NCI-H2227 (cell line): ENCODE measurements around the gene PSTPIP2.
"Not testable (repeated sequence)": the region's sequence is repeated elsewhere in the genome, so short reads cannot be mapped to it uniquely, and the experiment has no call there.

Source experiments
- DNase-seq: peaks from one replicate; lab custom pipeline; 2025; ENCODE audit not compliant: unreplicated experiment; lab: John Stamatoyannopoulos, UW

Gene PSTPIP2

DNA sequence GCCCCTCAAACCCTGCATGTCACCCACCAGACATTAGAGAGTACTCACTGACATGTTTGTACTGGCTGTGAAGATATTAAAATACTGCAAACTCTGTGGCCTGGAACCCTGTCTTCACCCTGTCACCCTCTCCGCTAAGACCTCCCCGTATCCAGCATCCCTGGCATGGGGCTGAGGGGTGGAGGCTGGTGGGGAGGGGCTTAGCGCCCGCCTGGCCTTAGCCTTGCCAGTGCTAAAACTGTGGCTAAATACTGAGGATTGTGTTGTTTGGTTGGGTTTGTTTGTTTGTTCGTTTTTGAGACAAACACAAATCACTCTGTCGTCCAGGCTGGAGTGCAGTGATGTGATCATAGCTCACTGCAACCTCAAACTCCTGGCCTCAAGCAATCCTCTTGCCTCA, 1.8 kb downstream of the PSTPIP2 start:
- no peak for DNase-seq

DNA sequence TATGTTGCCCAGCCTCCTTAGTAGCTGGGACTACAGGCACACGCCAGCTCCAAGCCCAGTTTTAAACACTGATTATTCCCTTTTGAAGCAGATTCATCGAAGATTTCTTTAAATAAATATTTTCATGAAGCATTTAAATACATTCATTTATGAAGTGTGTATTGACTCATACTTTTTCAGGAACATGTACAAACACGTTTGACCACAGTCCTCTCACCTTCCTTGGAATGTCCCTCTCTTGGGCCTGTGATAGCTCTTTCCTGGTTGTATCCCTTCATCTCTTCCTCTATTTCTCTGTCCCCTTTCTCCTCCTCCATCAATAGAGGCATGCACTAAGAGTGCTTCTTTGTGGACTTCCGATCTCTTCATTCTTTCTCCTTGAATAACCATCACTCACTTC, 2.5 kb downstream of the PSTPIP2 start:
- no peak for DNase-seq

DNA sequence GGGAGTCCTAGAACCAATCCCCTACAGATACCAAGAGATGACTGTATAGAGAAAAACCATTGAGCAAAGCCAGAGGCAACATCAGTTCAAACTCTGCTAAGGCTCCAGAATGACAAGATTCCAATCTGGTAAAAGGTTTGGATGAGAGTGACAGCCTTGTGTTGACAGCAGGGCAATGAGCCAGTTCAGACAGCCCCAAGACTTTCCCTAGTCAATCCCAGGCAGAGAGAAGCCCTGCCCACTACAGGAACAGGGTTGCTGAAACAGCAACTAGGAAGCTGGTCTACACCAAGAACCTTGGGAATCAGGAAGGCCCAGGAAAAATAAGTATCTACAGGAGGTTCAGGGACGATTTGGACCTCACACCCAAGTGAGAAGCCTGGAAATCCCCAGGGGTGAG, 3.3 kb downstream of the PSTPIP2 start:
- DNase-seq: no peak

DNA sequence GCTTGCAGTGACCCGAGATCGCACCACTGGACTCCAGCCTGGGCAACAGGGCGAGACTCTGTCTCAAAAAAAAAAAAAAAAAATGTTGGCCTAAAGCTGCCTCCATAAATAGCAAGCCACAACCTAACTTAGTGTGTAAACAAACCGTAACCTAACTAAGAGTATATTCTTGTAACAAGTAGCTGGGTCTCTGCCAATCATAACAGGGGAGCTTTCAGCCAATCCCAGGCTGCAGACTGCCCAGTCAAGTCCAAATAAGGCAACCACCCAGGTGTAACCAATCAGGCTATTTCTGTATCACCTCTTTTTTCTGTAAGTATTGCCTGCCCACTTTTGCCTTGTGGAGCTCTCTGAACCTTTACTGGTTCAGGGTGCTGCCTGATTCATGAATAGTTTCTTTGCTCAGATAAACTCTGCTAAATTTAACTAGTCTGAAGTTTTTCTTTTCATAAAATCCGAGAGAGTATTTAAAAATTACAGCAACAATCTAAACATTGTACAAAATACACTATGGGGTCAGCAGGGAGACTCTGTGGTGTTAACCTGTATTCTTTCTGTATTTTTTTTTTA, 4.5 kb downstream of the PSTPIP2 start:
- DNase-seq: no peak

DNA sequence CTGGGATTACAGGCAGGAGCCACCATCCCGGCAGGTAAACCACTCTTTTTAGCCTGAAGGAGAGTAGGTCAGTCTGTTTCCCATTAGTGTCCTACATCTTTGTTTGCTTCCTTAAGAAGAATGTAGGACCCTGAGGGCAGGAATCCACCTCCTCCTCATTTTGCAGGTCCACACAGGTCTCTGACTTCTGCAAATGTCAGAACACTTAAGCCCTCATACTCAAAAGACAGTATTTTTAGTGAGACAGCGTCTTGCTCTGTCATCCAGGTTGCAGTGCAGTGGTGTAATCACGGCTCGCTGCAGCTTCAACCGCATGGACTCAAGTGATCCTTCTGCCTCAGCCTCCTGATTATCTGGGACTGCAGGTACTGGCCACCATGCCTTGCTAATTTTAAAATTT, 9.3 kb downstream of the PSTPIP2 start:
- no peak for DNase-seq

DNA sequence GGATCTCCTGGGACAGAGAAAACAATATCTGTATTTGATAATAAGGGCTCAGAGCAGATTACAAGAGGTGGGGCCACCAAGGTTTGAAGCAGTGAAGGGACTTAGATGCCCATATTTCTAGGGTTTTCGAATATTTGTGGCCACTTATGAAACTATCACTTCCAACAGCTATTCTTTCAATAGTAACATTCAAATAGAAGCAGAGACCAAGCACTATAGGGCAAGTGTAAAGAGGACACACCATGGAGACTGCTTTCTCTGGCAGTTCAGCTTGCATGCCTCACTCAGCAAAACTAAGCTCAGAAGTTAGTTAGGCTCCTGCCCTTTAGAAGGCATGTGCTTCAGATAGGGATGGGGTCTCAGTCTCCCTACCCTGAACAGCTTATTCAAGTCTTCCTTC, 10.3 kb downstream of the PSTPIP2 start:
- DNase-seq: no peak

DNA sequence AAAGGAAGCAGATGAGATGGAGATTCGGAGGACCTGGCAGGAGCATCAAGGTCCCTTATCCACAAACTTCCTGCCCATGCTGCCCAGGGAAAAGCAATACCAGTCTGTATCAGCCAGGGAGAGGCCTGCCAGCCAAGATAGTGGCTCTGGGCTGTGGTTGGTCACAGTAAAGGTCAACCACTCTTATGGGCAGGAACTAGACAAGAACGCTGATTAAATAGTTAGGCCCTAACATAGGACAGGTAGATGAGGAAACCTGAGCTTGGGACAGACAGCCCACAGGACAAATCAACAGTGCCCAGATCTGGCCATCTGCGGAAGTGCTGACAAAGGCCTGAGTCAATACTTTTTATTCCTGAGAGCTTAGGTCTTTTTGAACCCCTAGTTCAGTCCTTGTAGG, 10.7 kb downstream of the PSTPIP2 start:
- DNase-seq: no peak

DNA sequence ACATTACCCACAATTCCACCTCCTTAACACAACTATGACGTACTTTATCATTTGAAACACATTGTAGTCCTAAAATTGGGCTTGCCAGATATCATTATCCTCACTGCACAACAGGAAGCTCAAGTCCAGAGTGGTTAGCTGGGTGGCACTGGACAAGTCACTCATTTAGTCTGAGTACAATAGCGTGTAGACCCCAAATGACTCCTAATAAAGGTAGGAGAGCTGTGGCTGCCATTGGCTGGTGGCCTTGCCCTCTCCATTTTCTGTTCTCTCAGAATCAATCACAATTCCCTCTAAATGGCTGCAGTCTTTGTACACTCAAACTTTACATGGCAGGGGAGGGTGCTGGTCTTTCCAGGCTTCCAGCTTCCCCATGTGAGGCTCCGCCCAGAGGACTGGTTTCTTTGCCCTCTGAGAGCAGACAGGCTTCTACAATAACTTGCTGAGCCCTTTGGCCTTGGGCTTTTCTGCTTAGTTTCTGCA, 11.7 kb downstream of the PSTPIP2 start:
- no peak for DNase-seq

DNA sequence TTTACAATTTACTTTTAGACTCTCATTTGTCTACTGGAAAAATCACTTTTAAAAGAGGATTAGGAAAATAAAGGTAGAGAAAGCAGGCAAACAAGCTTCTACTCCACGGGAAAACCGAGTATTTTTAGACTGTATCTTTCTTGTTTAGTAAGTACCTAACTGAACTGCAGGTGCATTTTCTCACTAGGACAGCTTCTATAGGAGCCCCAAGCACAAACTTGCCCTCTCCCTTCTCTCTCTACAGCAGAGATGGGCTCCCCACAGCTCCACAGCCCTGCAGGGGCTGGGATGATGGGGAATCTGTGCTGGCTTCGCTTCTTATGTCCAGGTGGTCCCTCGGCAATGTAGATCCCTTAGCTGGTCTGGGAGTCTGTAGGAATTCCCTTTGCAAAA, 16.2 kb downstream of the PSTPIP2 start:
- DNase-seq: no peak

DNA sequence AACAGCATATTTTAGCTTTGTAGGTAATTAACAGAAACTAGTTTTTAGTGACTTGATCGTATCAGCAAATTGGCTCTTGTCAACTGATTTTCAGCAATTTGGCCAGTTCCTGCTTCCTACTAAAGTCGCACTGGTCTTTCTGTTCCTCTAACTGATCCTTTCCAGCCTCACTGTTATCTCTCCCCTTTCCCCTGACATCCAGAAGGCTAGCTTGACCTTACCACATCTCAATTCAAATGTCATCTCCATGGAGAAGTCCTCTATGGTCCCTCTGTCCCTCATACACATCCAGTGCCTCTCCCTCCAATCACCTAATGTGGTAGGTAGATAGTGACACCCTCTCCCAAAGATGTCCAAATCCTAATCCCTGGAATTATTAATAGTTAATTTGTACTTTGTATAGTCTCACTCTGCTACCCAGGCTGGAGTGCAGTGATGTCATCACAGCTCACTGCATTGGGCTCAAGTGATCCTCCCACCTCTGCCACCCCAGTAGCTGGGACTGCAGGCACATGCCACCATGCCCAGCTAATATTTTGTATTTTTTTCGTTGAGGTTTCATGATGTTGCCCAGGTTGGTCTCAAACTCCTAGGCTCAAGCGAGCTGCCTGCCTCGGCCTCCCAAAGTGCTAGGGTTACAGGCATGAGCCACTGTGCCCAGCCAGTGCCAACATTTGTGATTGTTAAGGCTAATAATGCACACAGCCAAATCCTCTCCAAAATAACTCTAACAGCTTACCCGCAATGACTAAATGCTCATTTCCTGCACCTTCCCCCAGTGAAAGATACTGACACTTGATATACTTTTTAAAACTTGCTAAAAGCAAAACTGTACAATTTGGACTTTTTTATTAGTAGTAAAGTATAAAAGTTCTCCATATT, 16.9 kb downstream of the PSTPIP2 start:
- no peak for DNase-seq

DNA sequence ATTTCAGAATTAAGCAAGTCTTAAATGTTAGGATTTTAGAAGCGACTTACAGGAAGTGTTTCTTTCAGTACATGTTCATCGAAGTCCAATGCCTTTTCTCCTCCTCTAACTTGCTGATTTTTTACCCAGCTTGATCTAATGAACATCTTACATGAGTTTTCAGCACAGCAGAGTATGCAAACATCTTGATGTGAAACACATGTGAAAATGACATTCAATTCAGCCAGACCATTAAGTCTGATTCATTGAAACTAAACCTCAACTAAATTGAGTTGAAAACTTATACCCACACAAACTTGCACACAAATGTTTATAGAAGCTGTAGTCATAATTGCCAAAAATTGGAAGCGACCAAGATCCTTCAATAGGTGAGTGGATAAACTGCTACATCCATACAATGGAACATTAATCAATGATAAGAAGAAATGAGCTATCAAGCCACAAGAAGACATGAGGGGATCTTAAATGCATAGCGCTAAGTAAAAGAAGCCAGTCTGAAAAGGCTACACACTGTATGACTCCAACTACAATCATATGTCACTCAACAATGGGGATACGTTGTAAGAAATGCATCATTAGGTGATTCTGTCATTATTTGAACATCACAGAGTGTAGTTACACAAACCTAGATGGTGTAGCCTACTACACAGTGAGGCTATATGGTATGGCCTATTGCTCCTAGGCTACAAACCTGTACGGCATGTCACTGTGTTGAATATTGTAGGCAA, 18.5 kb downstream of the PSTPIP2 start:
- no peak for DNase-seq

DNA sequence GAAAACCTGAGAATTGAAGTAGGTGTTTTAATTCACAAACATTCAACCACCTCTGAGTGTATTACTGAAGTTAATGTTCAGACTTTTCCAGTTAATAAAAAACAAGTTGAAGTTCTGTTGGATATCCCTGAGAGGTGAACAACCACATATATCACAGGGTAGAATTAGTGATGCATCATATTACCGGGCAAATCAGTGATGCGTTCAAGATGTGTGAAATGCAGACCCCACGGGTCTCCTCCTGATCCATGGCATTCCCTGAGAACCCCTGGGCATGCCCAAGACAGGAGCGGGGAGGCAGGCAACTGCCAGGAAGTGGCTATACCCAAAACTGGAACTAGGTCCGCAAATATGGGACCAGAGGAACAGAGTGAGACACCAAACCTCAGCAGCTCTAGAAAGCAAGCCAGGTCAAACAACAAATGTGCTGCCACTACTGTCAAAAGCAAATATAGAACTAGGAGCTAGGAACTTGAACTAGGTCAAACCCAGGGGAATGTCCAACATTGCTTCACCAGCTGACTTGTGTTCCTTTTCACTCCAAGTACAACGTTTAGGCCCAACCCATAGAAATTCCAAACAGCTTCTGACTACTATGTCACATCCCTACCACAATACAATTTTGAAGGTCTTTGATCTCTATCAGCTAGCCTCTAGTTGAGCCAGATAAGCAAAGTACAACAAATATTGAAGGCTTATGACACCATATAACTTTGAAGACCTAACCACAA, 20.2 kb downstream of the PSTPIP2 start:
- no peak for DNase-seq

DNA sequence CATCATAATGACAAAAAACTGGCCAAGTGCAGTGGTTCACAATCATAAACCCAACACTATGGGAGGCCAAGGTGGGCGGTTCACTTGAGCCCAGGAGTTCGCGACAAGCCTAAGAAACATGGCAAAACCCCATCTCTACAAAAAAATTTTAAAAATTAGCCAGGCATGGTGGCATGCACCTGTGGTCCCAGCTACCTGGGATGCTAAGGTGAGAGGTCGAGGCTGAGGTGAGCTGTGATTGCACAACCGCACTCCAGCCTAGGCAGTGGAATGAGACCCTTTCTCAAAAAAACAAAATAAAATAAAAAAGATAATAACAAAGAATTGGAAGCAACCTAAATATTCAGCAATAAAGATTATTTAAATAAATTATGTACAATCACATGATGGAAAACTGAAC, 21.8 kb downstream of the PSTPIP2 start:
- no peak for DNase-seq

DNA sequence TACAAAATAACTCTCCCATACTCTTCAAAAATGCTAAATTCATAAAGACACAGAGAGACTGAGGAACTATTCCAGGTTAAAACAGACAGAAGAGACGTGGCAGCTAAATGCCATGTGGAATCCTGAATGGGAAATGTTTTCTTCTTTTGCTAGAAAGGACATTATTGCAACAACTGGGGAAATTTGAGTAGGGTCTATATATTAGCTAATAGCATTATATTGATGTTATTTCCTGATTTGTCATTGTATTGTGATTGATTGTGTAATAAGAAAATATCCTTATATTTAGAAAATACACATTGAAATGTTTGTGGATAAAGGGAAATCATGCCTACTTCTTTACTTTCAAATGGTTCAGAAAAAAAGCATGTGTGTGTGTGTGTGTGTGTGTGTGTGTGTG, 23.4 kb downstream of the PSTPIP2 start:
- no peak for DNase-seq

DNA sequence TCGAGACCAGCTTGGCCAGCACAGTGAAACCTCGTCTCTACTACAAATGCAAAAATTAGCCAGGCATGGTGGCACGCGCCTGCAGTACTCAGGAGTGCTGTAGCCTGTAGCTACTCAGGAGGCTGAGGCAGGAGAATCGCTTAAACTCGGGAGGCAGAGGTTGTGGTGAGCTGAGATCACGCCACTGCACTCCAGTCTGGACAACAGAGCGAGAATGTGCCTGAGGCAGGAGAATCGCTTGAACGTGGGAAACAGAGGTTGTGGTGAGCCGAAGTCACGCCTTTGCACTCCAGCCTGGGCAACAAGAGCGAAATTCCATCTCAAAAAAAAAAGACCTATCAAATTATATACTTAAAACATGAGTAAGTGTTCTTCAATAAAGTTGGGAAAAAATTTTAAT, 24.7 kb downstream of the PSTPIP2 start:
- not testable (repeated sequence) for DNase-seq

DNA sequence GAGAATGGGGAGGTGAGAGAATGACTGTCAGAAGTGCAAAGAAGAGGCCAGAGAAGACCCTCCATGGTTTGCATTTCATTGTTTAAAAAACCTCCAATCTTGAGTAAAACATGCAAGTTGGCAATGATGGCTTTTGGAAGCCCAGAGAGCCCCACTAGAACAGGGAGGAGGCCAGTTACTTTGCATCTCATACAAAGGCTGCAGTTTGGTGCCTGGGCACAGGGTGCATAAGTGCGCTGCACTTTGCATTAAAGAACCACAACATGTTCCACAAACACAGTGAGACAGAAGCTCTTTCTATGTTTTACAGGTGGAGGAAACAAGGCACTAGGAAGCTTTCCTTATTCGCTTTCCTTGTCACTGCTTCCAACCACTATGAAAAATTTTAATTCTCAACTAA, 25.4 kb downstream of the PSTPIP2 start:
- no peak for DNase-seq

DNA sequence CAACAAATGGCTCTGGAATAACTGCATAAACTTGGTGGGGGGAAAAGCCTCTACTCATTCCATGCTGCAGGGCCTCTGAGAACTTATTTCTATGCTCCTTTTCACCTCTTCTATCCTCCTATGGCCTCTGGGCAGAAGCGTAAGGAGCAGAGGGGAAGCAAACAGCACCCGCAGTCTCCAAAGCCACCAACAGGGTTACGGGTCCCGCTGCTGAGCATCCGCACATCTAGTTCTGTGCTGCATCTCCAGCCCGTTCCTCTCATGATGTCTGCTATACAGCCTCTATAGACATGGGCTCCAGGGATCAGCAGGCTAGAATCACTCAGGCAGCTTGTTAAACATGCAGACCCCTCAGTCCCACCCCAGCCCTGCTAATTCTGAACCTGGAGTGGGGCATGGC, 25.9 kb downstream of the PSTPIP2 start:
- no peak for DNase-seq

DNA sequence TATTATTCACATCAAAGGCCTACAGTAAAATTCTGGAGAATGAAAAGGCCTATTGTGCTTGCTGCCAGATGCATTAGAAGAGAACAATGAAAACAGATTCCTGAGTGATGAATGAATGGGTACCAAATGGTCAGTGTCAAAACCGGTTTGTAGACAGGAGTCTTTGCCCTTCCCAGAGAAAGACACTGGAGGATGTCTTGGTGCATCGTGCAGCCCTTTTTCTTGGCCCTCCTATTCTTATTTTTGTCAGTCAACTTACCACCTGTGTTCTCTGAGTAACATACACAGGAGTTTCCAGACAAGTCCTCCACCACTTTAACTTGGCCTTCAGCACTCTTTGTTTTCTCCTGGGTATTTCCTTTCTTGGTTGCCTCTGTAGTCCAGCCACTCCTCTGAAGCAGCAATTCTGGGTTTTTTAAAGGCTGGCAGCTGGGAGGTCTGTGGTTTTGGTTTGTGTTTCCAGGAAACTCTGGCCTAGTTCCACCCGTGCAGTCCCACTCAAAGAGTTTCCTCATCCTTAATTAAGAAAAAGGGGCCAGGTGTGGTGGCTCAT, 29.4 kb downstream of the PSTPIP2 start:
- DNase-seq: no peak

DNA sequence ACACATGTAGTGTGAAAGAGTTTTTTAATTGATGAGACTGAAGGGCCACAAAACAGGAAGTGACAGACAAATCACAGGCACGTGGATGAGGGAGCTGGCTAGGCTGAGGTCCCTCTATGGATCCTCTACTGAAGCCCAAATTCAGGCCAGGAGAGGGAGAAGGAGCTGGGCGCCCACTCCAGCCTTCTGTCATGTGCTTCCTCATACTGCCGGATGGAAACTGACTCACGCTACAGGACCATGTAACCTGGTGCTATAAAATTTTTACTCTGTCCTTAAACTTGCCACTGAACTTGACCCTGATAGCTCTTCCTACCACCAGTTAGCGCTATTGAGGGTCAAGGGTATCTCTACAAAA, 31.3 kb downstream of the PSTPIP2 start:
- no peak for DNase-seq

DNA sequence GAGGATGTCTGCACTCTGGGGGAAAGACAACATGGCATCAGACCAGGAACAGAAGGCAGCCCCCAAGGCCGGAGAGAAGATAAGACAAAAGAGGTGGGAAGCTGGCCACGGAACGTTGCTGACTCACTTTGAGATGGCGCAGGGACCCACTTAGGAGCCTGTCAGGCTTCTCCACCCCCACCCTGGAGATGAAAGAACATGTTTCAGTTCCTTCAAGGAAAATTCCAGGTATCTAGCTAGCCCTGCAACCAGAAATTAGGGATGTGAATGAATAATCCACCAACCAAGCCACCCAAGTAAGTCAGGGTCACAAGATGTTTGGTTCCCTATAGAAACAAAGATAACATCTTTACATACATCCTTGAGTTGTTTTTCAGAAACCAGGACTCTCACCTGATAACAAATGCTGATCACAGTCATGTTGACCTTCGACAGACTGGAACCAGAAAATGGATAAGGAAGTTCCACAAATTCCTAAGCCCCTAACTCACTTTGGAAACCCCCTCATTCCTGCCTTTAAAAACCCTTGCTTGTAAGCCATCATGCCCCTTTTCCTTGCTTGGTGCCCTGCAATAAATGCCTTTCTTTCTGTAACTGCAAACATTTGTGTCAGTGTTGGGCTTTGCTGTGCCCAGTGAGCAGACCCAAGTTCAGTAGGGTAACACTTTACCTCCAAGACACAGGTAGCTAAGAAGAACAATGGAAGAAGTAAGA, 31.9 kb downstream of the PSTPIP2 start:
- DNase-seq: no peak
